ENCODE results near the gene CDR2. TPM values are rescaled to one million over a fixed set of nuclear protein-coding genes. Genes with fewer than 3 reads are reported as not detected.

Gene CDR2
- total RNA-seq, 1 donor from 2014 or later: 6.8 TPM

GRCh38 chr16:22357635-22357971 is 16.8 kb downstream of the CDR2 start:
- peaks cover 16% of the 10 kb centered on the region for H3K4me1 ChIP-seq
- TF ChIP-seq, protein P1, sequence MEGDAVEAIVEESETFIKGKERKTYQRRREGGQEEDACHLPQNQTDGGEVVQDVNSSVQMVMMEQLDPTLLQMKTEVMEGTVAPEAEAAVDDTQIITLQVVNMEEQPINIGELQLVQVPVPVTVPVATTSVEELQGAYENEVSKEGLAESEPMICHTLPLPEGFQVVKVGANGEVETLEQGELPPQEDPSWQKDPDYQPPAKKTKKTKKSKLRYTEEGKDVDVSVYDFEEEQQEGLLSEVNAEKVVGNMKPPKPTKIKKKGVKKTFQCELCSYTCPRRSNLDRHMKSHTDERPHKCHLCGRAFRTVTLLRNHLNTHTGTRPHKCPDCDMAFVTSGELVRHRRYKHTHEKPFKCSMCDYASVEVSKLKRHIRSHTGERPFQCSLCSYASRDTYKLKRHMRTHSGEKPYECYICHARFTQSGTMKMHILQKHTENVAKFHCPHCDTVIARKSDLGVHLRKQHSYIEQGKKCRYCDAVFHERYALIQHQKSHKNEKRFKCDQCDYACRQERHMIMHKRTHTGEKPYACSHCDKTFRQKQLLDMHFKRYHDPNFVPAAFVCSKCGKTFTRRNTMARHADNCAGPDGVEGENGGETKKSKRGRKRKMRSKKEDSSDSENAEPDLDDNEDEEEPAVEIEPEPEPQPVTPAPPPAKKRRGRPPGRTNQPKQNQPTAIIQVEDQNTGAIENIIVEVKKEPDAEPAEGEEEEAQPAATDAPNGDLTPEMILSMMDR (IDR thresholded peaks at IDR 0.05; ENCODE audit: borderline replicate concordance): no peak
- peaks cover 6% of the 10 kb centered on the region for H3K36me3 ChIP-seq
- no peak overlapping the region for H3K27ac ChIP-seq (replicated peaks)
- DNase-seq: no peak
- H3K27me3 ChIP-seq (ENCODE audit: low read depth): no peaks in the 10 kb centered on the region
- H3K4me3 ChIP-seq: no peak overlapping the region
- H3K9me3 ChIP-seq (replicated peaks): no peaks in the 10 kb centered on the region
- intact Hi-C loops (cut with micrococcal nuclease): no loop called here

DNA sequence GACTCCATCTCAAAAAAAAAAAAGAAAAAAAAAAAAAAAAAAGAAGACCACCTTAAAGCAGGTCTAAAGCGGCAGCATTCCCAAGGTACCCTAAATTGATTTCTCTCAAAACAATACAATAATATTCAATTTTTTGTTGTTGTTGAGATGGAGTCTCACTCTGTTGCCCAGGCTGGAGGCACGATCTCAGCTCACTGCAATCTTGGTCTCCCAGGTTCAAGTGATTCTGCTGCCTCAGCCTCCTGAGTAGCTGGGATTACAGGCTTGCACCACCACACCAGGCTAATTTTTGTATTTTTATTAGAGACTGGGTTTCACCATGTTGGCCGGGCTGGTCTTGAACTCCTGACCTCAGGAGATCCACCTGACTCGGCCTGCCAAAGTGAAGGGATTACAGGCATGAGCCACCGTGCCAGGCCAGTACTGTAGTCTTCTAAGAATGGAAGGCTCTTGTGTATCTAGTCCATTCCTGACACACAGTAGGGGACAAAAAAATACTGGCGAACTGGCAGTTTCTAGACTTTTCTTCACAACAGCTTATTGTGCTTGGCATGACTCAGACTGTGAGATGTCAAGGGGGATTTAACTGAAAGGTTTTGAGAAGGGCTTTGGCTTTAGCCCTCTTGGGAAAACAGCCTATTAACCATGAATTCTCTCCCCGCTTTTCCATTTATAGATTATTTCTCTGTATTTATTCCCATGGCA is 17.3 kb downstream of the CDR2 start:
- no peak overlapping the region for H3K27ac ChIP-seq (replicated peaks)
- no peak for DNase-seq
- TF ChIP-seq, protein P1 (IDR thresholded peaks at IDR 0.05; ENCODE audit: borderline replicate concordance): no peak

GRCh38 chr16:22355487-22355908 is 18.9 kb downstream of the CDR2 start:
- no peak for DNase-seq
- peaks cover 10% of the 10 kb centered on the region for H3K36me3 ChIP-seq
- no peak overlapping the region for H3K27ac ChIP-seq (replicated peaks)
- no peaks in the 10 kb centered on the region for H3K27me3 ChIP-seq (ENCODE audit: low read depth)
- TF ChIP-seq, protein P1 (IDR thresholded peaks at IDR 0.05; ENCODE audit: borderline replicate concordance): no peak
- peaks cover 16% of the 10 kb centered on the region for H3K4me1 ChIP-seq
- intact Hi-C loops (cut with micrococcal nuclease): no loop called here
- no peak overlapping the region for H3K4me3 ChIP-seq
- H3K9me3 ChIP-seq (replicated peaks): no peaks in the 10 kb centered on the region

More for the DNA sequence above, 17.3 kb downstream of the CDR2 start:
- no peaks in the 10 kb centered on the region for H3K9me3 ChIP-seq (replicated peaks)
- intact Hi-C loops (cut with micrococcal nuclease): no loop called here
- no peak overlapping the region for H3K4me3 ChIP-seq
- no peaks in the 10 kb centered on the region for H3K27me3 ChIP-seq (ENCODE audit: low read depth)
- H3K4me1 ChIP-seq: peaks cover 16% of the 10 kb centered on the region
- H3K36me3 ChIP-seq: peaks cover 6% of the 10 kb centered on the region

DNA sequence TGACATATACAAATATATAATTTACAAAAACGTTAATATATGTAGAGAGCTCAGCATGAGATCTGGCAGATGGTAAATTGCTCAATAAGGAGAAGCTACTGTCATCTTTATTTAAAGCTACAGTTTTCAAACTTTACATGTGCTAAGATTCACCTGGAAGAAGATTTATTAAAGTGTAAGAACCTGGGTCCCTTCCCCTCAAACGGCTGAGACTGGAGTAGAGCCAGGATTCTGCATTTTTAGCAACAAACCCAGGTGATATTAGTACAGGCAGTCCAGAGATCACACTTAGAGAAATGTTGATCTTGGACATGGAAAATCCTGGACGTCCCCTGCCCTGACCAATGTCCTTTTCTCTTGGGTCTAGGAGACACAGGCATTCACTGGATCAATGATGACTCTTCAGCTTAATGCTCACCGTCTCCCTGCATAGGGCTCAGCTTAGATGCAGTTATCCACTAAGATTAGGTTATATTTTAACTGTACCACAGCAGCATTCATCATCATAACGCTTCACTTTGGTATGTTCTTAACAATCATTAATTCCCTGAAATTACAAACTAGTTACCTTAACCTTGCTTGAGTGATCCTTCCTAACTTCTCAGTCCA is 20.4 kb downstream of the CDR2 start:
- H3K4me1 ChIP-seq: peaks cover 16% of the 10 kb centered on the region
- H3K36me3 ChIP-seq: peaks cover 8% of the 10 kb centered on the region
- DNase-seq: no peak
- no peak overlapping the region for H3K4me3 ChIP-seq
- no peak overlapping the region for H3K27ac ChIP-seq (replicated peaks)
- H3K9me3 ChIP-seq (replicated peaks): no peaks in the 10 kb centered on the region
- no peaks in the 10 kb centered on the region for H3K27me3 ChIP-seq (ENCODE audit: low read depth)
- intact Hi-C loops (cut with micrococcal nuclease): no loop called here
- TF ChIP-seq, protein P1 (IDR thresholded peaks at IDR 0.05; ENCODE audit: borderline replicate concordance): no peak

DNA sequence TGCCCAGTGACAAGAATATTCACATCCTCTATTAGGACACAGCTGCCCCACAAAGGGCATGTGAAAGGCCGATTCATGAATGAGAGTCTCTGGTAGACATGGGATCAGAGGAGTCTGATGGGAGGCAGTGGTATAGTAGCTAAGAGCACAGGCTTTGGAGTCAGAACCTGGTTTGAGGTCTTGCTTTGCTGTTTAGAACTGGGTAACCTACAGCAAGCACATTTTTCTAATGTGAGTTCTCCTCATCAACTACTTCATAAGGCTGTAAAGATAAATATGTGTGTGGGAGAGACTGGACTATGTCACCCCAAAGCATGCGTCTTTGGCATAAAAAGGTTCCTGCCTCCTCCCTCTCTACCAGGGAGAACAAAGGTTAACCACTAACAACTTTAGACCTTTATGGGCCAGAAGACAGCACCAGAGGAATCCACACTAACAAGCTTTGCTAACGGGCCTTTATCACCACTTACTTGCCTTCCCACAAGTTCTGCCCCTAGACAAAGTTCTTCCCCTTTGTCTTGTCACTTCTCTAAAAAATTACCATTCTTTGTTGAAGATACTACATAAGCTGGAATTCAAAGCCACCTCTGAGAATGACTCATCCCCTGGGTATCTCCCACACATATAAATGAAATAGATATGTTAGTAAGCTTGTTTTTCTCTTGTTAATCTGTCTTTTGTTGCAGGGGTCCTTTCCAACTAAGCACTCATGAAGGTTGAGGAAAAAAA is 21.1 kb downstream of the CDR2 start:
- Histone ChIP-seq H3K27me3 (ENCODE audit: low read depth) (no peaks in the 10 kb centered on the region), H3K4me3 (no peak overlapping the region), H3K36me3 (peaks cover 15% of the 10 kb centered on the region), H3K4me1 (peaks cover 16% of the 10 kb centered on the region), H3K27ac (replicated peaks) (peak overlapping the region; percentile 18), H3K9me3 (replicated peaks) (no peaks in the 10 kb centered on the region)
- no peak for DNase-seq
- intact Hi-C loops (cut with micrococcal nuclease): no loop called here
- TF ChIP-seq, protein P1 (IDR thresholded peaks at IDR 0.05; ENCODE audit: borderline replicate concordance): no peak
